NCI-H2107 treated with DMSO at 0.1 percent for 48 hours (cell line): ENCODE results near the gene BDH1.
"Not testable (repeated sequence)": the region's sequence is repeated elsewhere in the genome, so short reads cannot be mapped to it uniquely, and the experiment has no call there.

Source experiments
- DNase-seq: peaks from one replicate; lab custom pipeline; 2025; ENCODE audit not compliant: unreplicated experiment; lab: John Stamatoyannopoulos, UW

Gene BDH1

DNA sequence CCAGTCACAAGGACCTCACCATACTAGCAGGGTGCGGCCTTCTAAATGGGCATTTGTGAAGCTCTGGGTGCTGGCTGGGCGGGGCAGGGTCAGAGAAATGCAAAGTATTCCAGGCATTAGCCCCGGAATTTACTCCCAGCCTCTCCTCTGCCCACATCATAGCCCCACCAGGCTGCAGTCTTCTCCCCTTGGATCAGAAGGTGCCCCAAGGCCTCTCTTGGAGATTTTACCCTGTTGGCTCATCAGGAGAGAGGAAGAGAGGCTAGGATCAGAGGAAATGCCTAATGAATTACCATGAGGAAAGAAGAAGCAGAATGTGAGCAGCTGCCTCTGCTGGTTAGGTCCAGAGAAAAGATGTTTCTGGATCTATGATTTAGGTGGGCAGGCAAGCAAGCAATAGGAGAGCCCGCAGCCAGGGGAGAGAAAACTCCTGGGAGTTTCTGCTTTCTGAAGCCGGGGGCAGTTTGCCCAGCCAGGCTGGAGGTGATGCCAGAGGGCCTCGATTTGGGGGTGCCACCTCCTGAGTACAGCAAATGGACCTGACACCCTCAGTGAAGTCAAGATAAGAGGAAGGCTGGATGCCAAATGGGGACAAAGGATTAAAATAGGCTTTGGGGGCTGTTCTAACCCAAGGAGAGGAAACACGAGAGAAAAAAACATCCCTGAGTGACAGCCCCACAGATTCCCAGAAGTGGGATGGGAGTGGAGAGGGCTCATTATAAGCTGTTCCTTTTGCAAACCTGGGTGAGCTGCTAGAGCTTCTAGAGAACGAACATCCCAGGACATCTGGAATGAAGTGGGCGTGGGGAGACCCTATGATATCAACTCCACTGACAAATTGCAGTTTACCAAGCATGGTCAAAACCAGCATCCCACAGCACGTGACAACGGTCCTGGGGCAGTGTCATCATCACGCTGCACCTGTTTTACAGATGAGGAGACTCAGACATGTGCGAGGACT, 65.4 kb downstream of the BDH1 start:
- DNase-seq = no peak

DNA sequence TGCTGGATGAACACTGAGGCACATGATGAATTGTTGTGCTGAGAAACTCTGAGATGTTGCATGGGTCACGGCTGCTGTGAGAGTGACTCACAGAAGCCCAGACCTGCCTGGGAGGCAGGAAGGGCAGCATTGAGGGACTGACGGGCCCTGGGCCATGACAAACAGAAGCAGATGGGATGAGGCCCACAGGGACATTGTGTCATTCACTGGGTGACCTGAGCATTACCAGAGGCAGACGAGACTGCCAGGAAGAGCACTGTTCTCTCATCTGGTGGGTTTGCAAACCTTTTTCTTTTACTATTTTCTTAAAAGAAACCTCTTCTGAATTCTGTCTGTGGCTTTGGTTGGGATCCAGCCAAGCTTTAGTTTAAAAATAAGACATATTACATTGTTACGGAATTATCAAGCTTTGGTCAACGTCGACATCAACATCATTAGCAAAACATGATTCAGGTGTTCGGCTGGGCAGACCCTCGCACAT, 67.8 kb downstream of the BDH1 start:
- DNase-seq = no peak

DNA sequence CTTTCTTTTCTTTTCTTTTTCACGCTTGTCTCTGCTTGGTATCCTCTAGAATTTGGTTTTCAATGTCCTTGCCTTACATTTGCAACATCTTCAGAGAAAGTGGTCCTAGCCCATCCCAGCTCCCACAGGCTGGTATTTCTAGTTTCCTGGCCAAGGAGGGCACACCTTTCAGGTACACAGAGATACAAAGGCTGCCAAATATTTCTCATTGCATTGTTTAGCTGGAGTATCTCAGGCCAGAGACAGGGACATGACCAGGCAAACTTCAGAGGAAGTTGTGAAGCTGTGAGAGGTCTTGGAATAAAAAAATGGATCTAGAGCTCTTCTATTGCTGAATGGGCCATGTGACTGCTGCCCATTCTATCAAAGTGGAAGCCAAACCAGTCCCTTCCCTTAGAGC, 68.9 kb downstream of the BDH1 start:
- no peak for DNase-seq

DNA sequence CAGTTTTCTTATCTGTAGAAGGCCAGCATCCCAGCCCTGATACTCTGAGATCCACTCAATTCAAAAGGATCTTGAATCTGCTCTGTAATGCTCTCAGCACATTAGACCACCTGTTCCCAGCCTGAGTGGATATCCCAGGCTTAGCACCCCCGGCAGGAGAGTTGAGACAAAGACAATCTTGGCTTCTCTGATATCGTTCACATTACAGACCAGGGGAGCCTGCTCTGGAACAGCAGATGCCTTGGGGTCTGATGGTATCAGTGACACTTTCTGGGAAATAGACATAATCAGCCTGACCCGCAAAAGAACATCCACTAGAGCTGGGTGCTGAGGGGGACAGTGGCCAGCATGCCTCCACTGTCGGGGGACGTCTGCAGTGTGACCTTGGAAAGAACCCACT, 70.6 kb downstream of the BDH1 start:
- DNase-seq = no peak

GRCh38 chr3:197484204-197484901, 71.4 kb downstream of the BDH1 start:
- no peak for DNase-seq

- no peak for DNase-seq
These were observed 73.8 kb downstream of the BDH1 start for GRCh38 chr3:197482001-197482400.

- no peak for DNase-seq
These were observed 75.4 kb downstream of the BDH1 start for GRCh38 chr3:197480320-197480719.

DNA sequence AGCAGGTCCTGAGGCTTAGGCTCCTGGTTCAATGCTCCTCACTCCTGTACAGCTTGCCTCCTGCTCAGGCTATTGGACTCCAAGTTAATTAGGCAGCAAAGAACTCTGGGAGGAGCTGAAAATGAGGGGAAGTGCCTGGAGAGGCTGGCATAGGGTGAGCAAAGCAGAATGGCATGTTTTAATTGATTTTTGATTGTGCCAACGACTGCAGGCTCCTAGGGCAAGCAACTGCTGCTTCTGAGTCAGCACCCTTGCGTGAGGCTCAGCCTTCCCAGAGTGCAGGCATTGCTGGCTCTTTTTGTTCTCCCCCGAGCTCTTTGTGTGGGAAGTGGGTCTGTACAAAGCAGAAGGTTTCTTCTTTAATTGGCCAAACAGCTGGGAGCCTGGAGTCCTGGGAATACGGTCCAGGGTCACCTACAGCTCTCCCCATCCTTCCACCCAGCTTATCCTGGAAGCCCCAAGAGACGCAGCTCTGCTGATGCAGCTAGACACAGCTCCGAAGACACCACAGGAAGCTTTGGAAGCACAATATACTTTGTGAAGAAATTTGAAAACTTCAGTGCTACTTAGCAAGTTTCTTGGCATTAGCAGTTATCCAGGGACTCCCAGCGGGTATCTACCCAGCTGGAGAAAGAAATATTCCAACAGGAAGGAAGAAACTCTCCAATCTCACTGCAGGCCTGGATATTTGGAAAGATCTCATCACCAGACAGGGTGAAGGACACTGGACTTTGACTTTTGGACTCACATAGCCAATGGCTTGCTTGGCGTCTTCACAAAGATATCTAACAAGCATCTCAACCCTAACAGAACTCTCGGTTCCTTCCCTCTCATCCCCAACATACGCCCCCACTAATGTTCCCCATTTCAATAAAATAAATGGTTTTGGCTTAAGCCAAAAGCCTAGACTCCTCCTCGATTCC, 76.8 kb downstream of the BDH1 start:
- peak; percentile 93 for DNase-seq

GRCh38 chr3:197477816-197478215, 78.0 kb downstream of the BDH1 start:
- DNase-seq = not testable (repeated sequence)

DNA sequence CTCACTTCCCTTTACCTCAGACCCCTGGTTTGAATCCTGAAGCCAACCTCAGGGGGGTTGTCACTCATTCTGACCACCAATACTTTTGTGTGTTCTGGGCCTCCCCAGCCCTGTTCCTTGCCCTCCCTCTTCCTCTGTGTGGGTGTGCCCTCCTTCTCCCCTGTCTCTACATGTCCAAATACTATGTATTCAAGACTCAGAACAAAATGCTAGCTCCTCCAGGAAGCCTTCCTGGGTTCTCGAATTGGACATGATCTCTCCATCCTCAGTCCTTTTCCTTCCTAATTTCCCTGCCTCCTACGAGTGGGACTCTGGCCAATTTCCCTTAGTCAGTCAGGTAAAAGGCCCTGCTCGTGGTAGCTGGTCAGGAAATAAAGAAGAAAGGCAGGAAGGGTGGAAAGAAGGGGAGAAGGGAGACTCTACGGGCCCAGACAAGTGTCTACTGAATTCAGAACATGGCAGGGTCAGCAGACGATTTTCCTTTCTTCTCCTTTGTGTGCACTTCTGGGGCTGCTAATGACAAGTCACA, 79.7 kb downstream of the BDH1 start:
- no peak for DNase-seq

DNA sequence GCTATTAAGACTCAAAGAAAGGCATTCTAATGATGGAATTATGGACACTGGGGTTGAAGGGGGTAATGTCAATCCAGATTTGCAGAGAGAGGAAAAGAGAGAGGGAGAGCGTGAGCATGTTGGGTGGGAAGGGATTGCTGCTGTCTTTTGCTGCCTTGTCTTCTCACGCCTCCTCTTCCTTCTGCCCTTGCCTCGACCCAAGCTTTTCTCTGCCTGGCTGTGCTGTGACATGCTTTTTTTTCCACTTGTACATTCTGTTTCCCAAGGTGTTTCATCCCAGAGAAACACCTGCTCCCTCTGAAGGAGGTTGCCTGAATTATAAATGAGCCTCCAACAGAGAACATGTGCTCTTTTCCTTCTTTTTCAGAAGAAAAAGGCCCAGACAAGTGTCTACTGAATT, 80.3 kb downstream of the BDH1 start:
- DNase-seq = no peak

DNA sequence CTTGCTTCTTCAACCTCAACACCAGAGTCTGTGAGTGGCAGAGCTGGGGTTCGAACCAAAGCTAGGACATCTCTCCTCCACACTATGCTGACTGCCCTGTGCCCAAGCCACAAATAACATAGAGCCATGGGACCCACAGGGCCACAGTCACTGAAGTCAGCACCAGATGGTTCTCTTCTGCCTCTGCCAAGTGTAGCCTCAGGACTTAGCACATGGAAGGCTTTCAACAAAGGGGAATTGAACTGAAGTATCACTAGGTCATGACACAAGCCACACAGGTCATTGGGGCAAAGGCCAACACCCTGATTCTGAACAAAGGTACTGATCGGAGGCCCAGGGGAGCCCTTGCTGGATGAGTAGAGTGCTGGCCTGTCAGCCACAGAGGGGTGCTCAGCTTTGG, 83.6 kb downstream of the BDH1 start:
- no peak for DNase-seq

GRCh38 chr3:197471221-197472010, 84.4 kb downstream of the BDH1 start:
- DNase-seq = no peak

- DNase-seq = no peak
These were observed 86.8 kb downstream of the BDH1 start for GRCh38 chr3:197468866-197469382.

DNA sequence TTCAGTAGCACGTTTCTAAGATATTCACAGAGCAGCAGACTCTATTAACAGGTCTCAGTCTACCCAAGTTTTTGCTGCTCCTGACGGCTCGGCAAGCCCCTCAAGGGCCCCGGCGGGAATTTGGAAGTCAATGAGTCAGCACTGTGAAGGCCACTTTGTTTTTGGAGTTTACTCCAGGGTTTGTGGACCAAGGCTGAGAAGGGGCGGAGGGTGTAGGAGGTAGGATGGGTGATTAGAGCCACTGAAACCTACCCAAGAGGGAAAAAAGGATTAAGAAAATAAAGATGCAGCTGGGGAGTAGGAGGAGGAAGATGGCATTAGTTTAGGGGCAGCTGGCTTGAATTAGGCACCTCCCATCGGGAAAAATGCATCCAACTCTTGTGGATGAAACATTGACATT, 87.6 kb downstream of the BDH1 start:
- DNase-seq = no peak

DNA sequence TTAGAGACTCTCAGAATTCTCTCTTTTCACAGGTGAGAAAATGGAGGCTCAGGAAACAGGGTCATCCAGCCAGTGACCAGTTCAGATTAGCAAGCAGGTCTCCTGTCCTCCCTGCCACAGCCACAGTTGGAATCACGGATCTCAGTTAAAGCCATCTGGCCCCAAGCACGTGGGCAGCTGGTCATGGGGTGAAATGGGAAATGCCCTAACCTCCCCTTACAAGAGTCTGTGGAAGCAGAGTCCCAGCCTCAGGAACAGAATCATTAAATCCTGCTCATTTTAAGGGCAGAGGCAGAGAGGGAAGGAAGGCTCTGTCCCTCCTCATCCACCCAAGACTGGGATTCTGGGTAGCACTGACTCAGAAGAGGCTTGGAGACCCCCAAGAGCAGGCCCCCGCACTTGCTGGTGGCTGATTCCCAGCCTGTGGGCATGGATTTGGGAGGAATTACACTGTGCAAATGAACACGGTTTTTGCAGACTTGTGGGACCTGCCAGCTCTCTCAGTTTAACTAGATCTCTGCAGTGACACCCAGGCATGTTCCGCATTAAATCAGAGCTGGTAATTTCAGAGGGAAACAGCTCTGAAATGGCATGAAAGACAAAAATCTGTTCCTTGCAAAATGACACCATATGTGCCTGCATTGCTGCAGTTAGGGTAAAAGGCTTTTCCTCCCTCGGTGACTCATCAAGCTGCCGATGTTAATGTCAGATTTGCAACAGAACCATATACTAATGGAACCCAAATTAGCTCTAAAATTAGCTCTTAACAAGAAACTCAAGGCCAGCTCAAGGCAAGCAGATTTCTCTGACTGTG, 89.0 kb downstream of the BDH1 start:
- DNase-seq = no peak

DNA sequence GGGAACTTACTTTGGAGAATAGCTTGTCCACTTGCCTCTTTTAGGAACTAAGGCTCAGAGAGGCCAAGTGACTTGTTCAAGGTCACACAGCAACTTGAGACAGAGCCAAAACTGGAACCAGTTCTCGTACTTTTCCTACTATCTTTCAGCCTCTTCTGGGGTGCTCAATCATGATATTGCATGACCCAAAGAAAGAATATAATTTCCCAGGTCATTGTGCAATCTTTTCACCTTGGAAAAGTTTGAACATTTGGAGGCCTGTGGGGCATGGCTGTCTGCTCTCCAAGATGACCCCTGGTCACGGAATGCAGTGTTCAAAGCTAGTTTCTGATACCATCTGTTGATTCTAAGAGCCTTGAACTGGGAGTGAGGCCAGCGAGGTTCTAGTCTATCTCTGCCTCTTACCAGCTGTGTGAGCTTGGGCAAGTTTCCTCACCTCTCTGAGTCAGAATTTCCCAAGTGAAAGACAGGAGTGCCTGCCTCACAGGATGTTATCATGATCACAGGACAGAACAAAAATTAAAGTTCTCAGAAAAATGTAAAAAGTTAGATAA, 89.7 kb downstream of the BDH1 start:
- DNase-seq = no peak

- no peak for DNase-seq
These were observed 90.4 kb downstream of the BDH1 start for GRCh38 chr3:197465197-197465995.
